DOHH2 (cell line): ENCODE data around the gene GRM4.

Experiments
- H3F3A ChIP-seq: fragments of 200-600 bp; sonication (generic), shearing (Covaris generic); 2 replicates; pipeline ENCODE4 v1.6.0; 2016; ENCODE audit warnings: antibody characterized with exemption, mild to moderate bottlenecking; ENCODE audit not compliant: control insufficient read depth, insufficient read depth
- H3K27ac ChIP-seq: fragments of 200-600 bp; sonication (generic); 2 replicates; pipeline ENCODE4 v1.5.1; 2014; ENCODE audit warnings: low read depth, mild to moderate bottlenecking, low read length, moderate library complexity
- H3K27me3 ChIP-seq: fragments of 200-600 bp; sonication (generic); 2 replicates; pipeline ENCODE4 v1.6.1; 2014; ENCODE audit warnings: mild to moderate bottlenecking, low read length, mixed read lengths; ENCODE audit not compliant: control insufficient read depth
- H3K36me3 ChIP-seq: fragments of 200-600 bp; sonication (generic); 2 replicates; pipeline ENCODE4 v1.6.1; 2014; ENCODE audit warnings: mild to moderate bottlenecking, low read length, moderate library complexity, mixed read lengths; ENCODE audit not compliant: control insufficient read depth
- H3K4me1 ChIP-seq: fragments of 200-600 bp; sonication (generic); 2 replicates; pipeline ENCODE4 v1.6.1; 2014; ENCODE audit warnings: mild to moderate bottlenecking, low read length, mixed read lengths; ENCODE audit not compliant: control insufficient read depth
- H3K4me2 ChIP-seq: fragments of 200-600 bp; sonication (generic); 2 replicates; pipeline ENCODE4 v1.6.0; 2014; ENCODE audit warnings: mild to moderate bottlenecking, low read length, moderate library complexity
- H3K4me3 ChIP-seq: fragments of 200-600 bp; sonication (generic); 2 replicates; pipeline ENCODE4 v1.5.1; 2014; ENCODE audit warnings: mild to moderate bottlenecking, low read length, mixed read lengths
- H3K79me2 ChIP-seq: fragments of 200-600 bp; sonication (generic); 2 replicates; pipeline ENCODE4 v1.6.1; 2014; ENCODE audit warnings: mild to moderate bottlenecking, low read length, mixed read lengths; ENCODE audit not compliant: control insufficient read depth
- H3K9me2 ChIP-seq: fragments of 200-600 bp; sonication (generic); replicated peaks from 2 replicates; pipeline ENCODE4 v1.6.1; 2014; ENCODE audit warnings: mild to moderate bottlenecking, low read length, mixed read lengths; ENCODE audit not compliant: control insufficient read depth
- H3K9me3 ChIP-seq: fragments of 200-600 bp; sonication (generic); 2 replicates; pipeline ENCODE4 v1.6.1; 2014; ENCODE audit warnings: antibody characterized with exemption, low read length, mixed read lengths; ENCODE audit not compliant: control insufficient read depth, insufficient read depth
- H4K20me1 ChIP-seq: fragments of 200-600 bp; sonication (generic); 2 replicates; pipeline ENCODE4 v1.6.0; 2014; ENCODE audit warnings: low read depth, mild to moderate bottlenecking, antibody characterized with exemption, low read length, moderate library complexity; ENCODE audit not compliant: control insufficient read depth, insufficient read depth
- EZH2phosphoT487 ChIP-seq: fragments of 200-600 bp; sonication (generic); IDR thresholded peaks from 2 replicates; pipeline ENCODE4 v1.6.1; 2017; ENCODE audit warnings: borderline replicate concordance, mild to moderate bottlenecking, antibody characterized with exemption, low read length, moderate library complexity, mixed read lengths
- TF ChIP-seq, protein P1 (sequence below): fragments of 200-600 bp; sonication (generic); IDR thresholded peaks from one replicate; pipeline ENCODE4 v1.5.1; 2014; ENCODE audit warnings: antibody characterized with exemption, mild to moderate bottlenecking, low read depth, low read length; ENCODE audit not compliant: poor library complexity, severe bottlenecking

The GRM4 gene

DNA sequence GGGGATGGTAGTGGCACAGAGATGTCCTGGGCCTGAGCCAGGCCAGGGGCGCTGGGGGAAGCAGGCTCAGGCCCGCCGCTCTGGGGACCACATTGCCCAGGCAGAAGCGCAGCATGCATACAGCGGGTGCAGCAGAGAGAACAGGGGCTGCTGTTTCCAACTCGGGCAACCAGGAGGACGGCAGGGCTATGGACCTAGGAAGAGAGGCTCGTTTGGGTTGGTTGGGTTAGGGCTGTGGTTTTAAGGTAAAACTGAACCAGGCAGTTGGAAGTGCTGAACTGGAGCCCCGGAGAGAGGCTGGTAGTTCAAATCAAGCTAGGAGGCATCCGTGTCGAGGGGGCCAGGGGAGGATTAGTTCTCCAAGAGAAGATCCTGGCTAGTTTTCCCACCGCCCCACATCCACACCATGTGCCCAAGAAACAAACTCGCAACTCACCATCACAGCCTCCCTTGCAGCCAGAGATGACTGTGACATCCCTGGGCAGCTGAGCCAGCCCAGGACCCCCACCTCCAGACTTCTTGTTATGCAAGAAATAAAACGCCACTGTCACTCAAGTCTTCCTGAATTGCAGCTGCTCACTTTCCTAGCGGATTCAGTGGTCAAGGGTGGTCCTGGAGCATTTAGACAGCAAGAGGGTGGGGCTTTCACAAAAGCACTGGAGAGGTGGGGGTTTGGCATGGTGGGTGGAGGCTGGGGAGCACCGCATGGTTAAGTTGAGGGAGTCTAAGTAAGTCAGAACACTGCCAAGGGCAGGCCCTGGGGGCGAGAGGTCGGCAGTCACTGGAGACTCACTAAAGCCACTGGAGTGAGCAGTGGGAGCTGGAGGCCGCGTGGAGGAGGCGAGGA lies 161.2 kb downstream of the GRM4 start:
- Histone ChIP-seq H4K20me1 (no peaks in the 10 kb centered on the region), H3F3A (no peaks in the 10 kb centered on the region), H3K4me2 (no peak overlapping the region), H3K9me3 (no peaks in the 10 kb centered on the region), H3K79me2 (no peaks in the 10 kb centered on the region), H3K4me1 (no peaks in the 10 kb centered on the region), H3K4me3 (no peak overlapping the region), H3K9me2 (no peaks in the 10 kb centered on the region), H3K27me3 (no peaks in the 10 kb centered on the region), H3K27ac (no peak overlapping the region), H3K36me3 (no peaks in the 10 kb centered on the region)
- TF ChIP-seq EZH2phosphoT487, result no peak
- TF ChIP-seq, protein P1, sequence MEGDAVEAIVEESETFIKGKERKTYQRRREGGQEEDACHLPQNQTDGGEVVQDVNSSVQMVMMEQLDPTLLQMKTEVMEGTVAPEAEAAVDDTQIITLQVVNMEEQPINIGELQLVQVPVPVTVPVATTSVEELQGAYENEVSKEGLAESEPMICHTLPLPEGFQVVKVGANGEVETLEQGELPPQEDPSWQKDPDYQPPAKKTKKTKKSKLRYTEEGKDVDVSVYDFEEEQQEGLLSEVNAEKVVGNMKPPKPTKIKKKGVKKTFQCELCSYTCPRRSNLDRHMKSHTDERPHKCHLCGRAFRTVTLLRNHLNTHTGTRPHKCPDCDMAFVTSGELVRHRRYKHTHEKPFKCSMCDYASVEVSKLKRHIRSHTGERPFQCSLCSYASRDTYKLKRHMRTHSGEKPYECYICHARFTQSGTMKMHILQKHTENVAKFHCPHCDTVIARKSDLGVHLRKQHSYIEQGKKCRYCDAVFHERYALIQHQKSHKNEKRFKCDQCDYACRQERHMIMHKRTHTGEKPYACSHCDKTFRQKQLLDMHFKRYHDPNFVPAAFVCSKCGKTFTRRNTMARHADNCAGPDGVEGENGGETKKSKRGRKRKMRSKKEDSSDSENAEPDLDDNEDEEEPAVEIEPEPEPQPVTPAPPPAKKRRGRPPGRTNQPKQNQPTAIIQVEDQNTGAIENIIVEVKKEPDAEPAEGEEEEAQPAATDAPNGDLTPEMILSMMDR, result no peak

DNA sequence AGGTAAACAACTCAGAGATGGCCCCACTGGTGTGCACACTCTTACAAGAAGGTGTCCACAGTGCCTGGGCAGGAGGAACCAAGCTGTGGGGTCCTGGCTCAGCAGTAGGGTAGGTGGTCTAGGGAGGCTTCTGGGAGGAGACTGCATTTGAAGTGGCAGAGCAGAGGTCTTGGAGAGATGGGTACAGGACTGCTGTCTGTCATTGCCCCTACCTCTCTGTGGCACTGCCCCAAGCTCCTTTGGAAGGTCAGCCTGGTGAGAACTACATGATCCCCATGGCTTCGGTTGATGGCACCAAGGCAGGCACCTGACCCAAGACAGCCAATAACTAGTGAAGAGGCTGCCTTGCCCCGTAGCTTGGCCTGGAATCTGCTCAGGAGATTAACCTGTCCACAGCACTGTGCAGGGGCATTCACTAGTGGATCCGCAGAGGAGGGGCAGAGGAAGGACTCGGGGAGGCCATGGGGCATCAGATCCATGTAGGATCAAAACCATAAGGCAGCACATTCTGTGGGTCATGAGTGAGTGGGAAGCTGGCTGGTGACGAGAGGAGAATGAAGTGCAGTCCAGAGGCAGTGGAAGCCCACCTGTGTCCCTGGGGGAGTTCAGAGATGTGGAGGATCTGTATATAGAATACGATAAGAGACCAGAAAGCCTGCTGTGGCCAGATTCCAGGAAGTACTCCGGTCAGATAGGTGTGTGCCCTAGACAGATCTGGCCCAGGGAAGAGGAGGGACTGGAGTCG lies 162.0 kb downstream of the GRM4 start:
- Histone ChIP-seq H3K27ac (no peak overlapping the region), H3K9me2 (no peaks in the 10 kb centered on the region), H4K20me1 (no peaks in the 10 kb centered on the region), H3F3A (no peaks in the 10 kb centered on the region), H3K79me2 (no peaks in the 10 kb centered on the region), H3K9me3 (no peaks in the 10 kb centered on the region), H3K4me3 (no peak overlapping the region), H3K27me3 (no peaks in the 10 kb centered on the region), H3K4me1 (no peaks in the 10 kb centered on the region), H3K4me2 (no peak overlapping the region), H3K36me3 (no peaks in the 10 kb centered on the region)
- TF ChIP-seq, protein P1, result no peak
- no peak for TF ChIP-seq EZH2phosphoT487

DNA sequence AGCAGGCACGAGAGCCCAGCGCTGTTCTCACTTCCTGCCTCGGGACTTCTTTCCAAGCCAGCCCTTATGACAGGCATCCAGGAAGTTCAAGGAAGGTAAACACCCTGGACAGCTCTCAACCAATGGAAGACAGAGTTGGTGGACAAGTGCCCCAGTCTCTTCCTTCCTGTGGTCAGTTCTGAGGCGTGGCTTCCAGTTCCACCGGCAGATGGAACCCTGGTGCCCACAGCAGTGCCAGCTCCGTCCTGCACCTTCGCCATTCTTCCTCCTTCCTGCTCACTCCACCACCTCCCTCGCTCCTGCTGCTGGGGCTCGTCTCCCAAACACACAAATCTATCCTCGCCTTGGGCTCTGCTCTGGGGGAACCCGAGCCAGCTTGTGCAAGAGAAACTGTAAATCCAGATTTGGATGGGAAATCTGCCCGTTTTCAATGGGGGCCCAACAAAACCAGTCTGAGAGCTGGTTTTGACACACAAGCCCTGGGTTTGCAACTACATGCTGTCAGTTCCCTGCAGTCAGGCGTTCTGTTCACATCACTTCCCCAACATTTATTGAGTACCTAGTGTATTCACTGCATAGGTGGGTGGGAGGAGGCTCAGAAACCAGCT lies 162.7 kb downstream of the GRM4 start:
- Histone ChIP-seq H3F3A (no peaks in the 10 kb centered on the region), H3K9me2 (no peaks in the 10 kb centered on the region), H3K4me3 (no peak overlapping the region), H3K27me3 (no peaks in the 10 kb centered on the region), H3K4me1 (no peaks in the 10 kb centered on the region), H4K20me1 (no peaks in the 10 kb centered on the region), H3K36me3 (no peaks in the 10 kb centered on the region), H3K27ac (no peak overlapping the region), H3K4me2 (no peak overlapping the region), H3K79me2 (no peaks in the 10 kb centered on the region), H3K9me3 (no peaks in the 10 kb centered on the region)
- no peak for TF ChIP-seq EZH2phosphoT487
- TF ChIP-seq, protein P1, result no peak
